Colonic mucosa (tissue), 4 donors: Measurements from ENCODE around the gene LUZP1. TPM values are rescaled to one million over a fixed set of nuclear protein-coding genes. Genes with fewer than 3 reads are reported as not detected.
A peak's percentile ranks its signal among the peaks of the same experiment; 100 is the strongest.

Experiments used
- DNase-seq: peaks from one replicate; pipeline ENCODE4 v3.0.0-alpha.2; 2020
- H3K27ac ChIP-seq: fragments of 200-600 bp; one replicate; pipeline ENCODE4 v1.8.0; 2021
- H3K27me3 ChIP-seq: fragments of 200-600 bp; one replicate; pipeline ENCODE4 v1.8.0; 2021
- H3K36me3 ChIP-seq: fragments of 200-600 bp; one replicate; pipeline ENCODE4 v1.8.0; 2021
- H3K4me1 ChIP-seq: fragments of 200-600 bp; one replicate; pipeline ENCODE4 v1.8.0; 2021; ENCODE audit warnings: mild to moderate bottlenecking
- H3K4me3 ChIP-seq: fragments of 200-600 bp; one replicate; pipeline ENCODE4 v1.8.0; 2021
- H3K9ac ChIP-seq, 2 donors: one replicate each; pipeline ENCODE4 v1.7.0; 2013; ENCODE audit warnings: control low read depth in 2 of 2, low read depth in 2 of 2, low read length in 2 of 2
- H3K9me3 ChIP-seq: fragments of 200-600 bp; one replicate; pipeline ENCODE4 v1.8.0; 2021
- CTCF ChIP-seq: fragments of 200-600 bp; IDR thresholded peaks from one replicate; pipeline ENCODE4 v1.8.0; 2022; ENCODE audit warnings: antibody characterized with exemption, mild to moderate bottlenecking
- intact Hi-C: fragments of 100-400 bp; cut with DNase I; formaldehyde crosslinking; loops from one replicate; pipeline ENCODE4 v1.14.1; 2022
- total RNA-seq, 2 donors: library from RNA; stranded (reverse); fragmentation: NEBNext Ultra II Directional in 1 of 2; extraction: Animal tissue kit (Norgen Biotek cat#: 25700) in 1 of 2; gene quantifications; one replicate each; pipeline ENCODE4 v1.2.1, GENCODE V29; 2021
- donor health status: healthy.
- donor health status: DM: no; HTN: no; CAD: no.
- donor health status: DM: no; HTN: no; CAD: no.

Gene LUZP1
- total RNA-seq, 2 donors from 2014 or later = 42.4 to 50.4 TPM

- TF ChIP-seq CTCF = no peak
- no peaks in the 10 kb centered on the region for H3K27me3 ChIP-seq
Observed at GRCh38 chr1:23150125-23150524, 18.5 kb downstream of the LUZP1 start.

GRCh38 chr1:23149114-23149513 is 19.5 kb downstream of the LUZP1 start:
- peak; percentile 65 for DNase-seq
- H3K9me3 ChIP-seq = no peaks in the 10 kb centered on the region
- no peaks in the 10 kb centered on the region for H3K27me3 ChIP-seq
- H3K27ac ChIP-seq = peak overlapping the region; percentile 34
- no peak overlapping the region for H3K9ac ChIP-seq
- H3K36me3 ChIP-seq = no peaks in the 10 kb centered on the region
- H3K4me1 ChIP-seq = peaks cover 4% of the 10 kb centered on the region
- intact Hi-C loops = no loop called here
- TF ChIP-seq CTCF = no peak
- no peak overlapping the region for H3K4me3 ChIP-seq

More at GRCh38 chr1:23150125-23150524, 18.5 kb downstream of the LUZP1 start:
- no peak overlapping the region for H3K9ac ChIP-seq
- intact Hi-C loops = no loop called here
- no peaks in the 10 kb centered on the region for H3K9me3 ChIP-seq
- no peak for DNase-seq
- no peak overlapping the region for H3K27ac ChIP-seq
- no peak overlapping the region for H3K4me3 ChIP-seq
- no peaks in the 10 kb centered on the region for H3K36me3 ChIP-seq
- H3K4me1 ChIP-seq = peaks cover 4% of the 10 kb centered on the region

GRCh38 chr1:23148084-23148483 is 20.6 kb downstream of the LUZP1 start:
- no peak overlapping the region for H3K9ac ChIP-seq
- no peaks in the 10 kb centered on the region for H3K9me3 ChIP-seq
- H3K27me3 ChIP-seq = no peaks in the 10 kb centered on the region
- TF ChIP-seq CTCF = no peak
- no peak for DNase-seq
- intact Hi-C loops = no loop called here
- H3K4me1 ChIP-seq = peaks cover 4% of the 10 kb centered on the region
- H3K27ac ChIP-seq = no peak overlapping the region
- no peaks in the 10 kb centered on the region for H3K36me3 ChIP-seq
- no peak overlapping the region for H3K4me3 ChIP-seq

GRCh38 chr1:23140940-23141596 is 27.6 kb downstream of the LUZP1 start:
- Histone ChIP-seq H3K9ac (no peak overlapping the region), H3K4me3 (no peak overlapping the region), H3K27ac (no peak overlapping the region), H3K27me3 (no peaks in the 10 kb centered on the region), H3K36me3 (no peaks in the 10 kb centered on the region), H3K4me1 (no peaks in the 10 kb centered on the region), H3K9me3 (no peaks in the 10 kb centered on the region)
- TF ChIP-seq CTCF = no peak
- intact Hi-C loops = no loop called here
- DNase-seq = no peak

GRCh38 chr1:23135268-23135667 is 33.4 kb downstream of the LUZP1 start:
- Histone ChIP-seq H3K27me3 (no peaks in the 10 kb centered on the region), H3K9me3 (no peaks in the 10 kb centered on the region), H3K36me3 (no peaks in the 10 kb centered on the region), H3K9ac (no peak overlapping the region), H3K27ac (no peak overlapping the region), H3K4me1 (no peaks in the 10 kb centered on the region), H3K4me3 (no peak overlapping the region)
- DNase-seq = no peak
- no peak for TF ChIP-seq CTCF
- intact Hi-C loops = no loop called here
